Kidney epithelial cell (primary cell): ENCODE results near the gene CYB561D1. TPM values are rescaled to one million over a fixed set of nuclear protein-coding genes. Genes with fewer than 3 reads are reported as not detected.

Source experiments
- DNase-seq: peaks from one replicate; pipeline ENCODE4 v3.0.0-alpha.2; 2010; ENCODE audit warnings: low read depth
- H3K27me3 ChIP-seq: 2 replicates; pipeline ENCODE4 v1.6.0; 2011; ENCODE audit warnings: low read length; ENCODE audit not compliant: control insufficient read depth, insufficient read depth
- H3K36me3 ChIP-seq: 2 replicates; pipeline ENCODE4 v1.5.1; 2011; ENCODE audit warnings: low read length; ENCODE audit not compliant: control insufficient read depth, insufficient read depth
- H3K4me3 ChIP-seq: 2 replicates; pipeline ENCODE4 v1.5.1; 2011; ENCODE audit warnings: low read depth, mild to moderate bottlenecking, control low read depth, low read length
- total RNA-seq: library from RNA; depleted of rRNA; stranded (reverse); fragments of >200 nt; gene quantifications from 2 replicates; pipeline ENCODE4 v1.2.3, GENCODE V29; 2015
- TF ChIP-seq, protein P1 (sequence below): IDR thresholded peaks from 2 replicates; pipeline ENCODE4 v1.5.1; 2011; ENCODE audit warnings: mild to moderate bottlenecking, moderate library complexity, low read length, control low read depth, inconsistent platforms; ENCODE audit not compliant: insufficient read depth, poor library complexity, severe bottlenecking

Gene CYB561D1
- total RNA-seq, 1 donor from 2014 or later, result 13.0 TPM

DNA sequence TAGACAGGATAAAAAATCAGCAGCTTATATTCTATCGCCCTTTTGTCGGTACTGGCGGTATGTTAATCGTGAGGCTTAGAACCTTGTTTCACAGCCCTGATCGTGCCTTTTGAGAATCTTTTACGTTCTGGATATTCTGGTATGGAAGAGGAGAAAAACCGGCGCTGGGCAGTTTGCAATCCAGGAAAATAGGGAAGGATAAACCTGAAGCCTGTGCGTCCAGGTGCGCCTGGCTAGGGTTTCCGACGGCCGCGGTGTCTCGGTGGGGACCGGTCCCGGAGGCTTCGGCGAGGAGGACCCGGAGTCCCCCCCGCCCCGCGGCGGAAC is 27.8 kb upstream of the CYB561D1 start:
- Histone ChIP-seq H3K4me3 (peak overlapping the region; percentile 47), H3K27me3 (peaks cover 46% of the 10 kb centered on the region), H3K36me3 (no peaks in the 10 kb centered on the region)
- DNase-seq, result no peak
- TF ChIP-seq, protein P1, sequence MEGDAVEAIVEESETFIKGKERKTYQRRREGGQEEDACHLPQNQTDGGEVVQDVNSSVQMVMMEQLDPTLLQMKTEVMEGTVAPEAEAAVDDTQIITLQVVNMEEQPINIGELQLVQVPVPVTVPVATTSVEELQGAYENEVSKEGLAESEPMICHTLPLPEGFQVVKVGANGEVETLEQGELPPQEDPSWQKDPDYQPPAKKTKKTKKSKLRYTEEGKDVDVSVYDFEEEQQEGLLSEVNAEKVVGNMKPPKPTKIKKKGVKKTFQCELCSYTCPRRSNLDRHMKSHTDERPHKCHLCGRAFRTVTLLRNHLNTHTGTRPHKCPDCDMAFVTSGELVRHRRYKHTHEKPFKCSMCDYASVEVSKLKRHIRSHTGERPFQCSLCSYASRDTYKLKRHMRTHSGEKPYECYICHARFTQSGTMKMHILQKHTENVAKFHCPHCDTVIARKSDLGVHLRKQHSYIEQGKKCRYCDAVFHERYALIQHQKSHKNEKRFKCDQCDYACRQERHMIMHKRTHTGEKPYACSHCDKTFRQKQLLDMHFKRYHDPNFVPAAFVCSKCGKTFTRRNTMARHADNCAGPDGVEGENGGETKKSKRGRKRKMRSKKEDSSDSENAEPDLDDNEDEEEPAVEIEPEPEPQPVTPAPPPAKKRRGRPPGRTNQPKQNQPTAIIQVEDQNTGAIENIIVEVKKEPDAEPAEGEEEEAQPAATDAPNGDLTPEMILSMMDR, result no peak

DNA sequence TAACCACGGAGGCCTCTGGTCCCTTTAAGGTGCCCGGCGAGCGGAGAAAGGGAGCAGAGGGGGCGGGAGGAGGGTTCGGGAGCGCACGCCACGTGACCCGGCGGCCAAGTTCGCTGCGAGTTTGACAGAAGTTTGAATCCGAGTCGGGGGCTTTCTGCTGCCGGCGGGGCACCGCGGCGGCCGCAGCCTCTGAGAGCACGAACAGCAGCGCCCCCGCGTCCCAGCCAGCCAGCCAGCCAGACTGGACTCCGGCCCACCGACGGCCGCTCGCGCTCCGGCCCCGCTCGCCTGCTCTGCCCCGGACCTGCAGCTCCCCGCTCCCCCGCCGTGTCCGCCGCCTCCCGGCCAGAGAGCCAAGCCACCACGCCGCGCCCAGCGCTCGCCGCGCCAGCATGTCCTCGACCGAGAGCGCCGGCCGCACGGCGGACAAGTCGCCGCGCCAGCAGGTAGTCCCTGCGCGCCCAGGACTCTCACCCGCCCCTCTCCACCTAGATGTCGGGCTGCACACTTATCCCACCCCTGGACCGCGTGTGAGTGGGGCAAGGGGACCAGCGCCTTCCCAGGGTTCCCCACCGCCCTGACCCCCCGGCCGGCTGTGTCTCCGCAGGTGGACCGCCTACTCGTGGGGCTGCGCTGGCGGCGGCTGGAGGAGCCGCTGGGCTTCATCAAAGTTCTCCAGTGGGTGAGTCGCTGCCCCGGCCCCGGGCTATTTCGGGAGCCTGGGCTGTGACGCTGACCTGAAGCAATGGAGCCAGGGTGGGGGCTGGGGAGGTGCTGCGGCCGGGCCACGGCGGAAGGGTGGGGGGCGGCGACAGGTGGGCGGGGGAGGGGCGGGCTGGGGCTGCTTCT is 27.2 kb upstream of the CYB561D1 start, which contains the start of gene SYPL2:
Gene SYPL2 (plus strand): TSS at position 95 of the 849 bp plus-strand sequence. CDS start 298 bp downstream, at position 393.
- DNase-seq, result no peak
- H3K27me3 ChIP-seq, result peaks cover 46% of the 10 kb centered on the region
- H3K4me3 ChIP-seq, result peak within 1 kb of the TSS; percentile 47
- no peaks in the 10 kb centered on the region for H3K36me3 ChIP-seq
- TF ChIP-seq, protein P1, result no peak

DNA sequence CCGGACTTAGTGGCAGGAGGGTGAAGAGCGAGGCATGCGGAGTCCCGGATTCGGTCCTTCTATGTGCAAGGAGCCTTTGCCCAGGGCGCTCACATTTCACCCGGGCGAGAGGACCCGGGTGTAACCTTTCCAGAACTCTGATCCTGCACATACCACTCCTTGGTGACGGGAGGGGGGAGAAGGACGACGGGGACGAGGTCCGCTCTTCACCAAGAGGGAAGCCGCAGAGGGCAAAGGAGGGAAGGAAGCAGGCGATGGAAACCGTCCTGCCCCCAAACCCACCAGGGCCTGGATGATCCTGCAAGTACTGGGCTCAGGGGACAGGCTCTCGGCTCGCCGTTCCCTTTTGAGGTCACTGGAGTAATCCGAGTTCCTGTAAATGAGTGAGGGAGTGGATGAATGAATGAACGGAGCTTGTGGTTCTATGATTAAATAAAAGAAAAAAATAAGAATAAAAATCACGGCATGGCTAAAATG is 26.6 kb upstream of the CYB561D1 start:
- H3K4me3 ChIP-seq, result no peak overlapping the region
- TF ChIP-seq, protein P1, result no peak
- no peaks in the 10 kb centered on the region for H3K36me3 ChIP-seq
- H3K27me3 ChIP-seq, result peaks cover 46% of the 10 kb centered on the region
- DNase-seq, result no peak

DNA sequence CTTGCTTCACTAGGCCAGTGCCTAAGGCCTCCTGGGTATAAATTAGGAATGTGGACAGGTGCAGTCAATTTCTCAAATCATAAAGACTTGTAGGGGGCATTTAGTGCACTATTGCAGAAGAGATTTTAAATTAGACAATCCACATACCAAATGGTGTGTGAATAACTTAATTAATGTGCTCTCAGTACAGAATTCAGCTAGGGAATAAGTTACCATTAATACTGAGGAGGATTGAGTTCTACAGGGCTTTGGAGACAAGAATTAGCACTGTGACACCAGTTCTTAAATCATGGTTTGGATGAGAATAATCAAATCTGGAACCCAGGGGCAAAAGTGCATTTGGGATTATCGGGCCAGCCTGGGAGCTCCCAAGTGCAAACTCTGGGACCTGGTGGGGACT is 25.8 kb upstream of the CYB561D1 start:
- TF ChIP-seq, protein P1, result no peak
- no peak for DNase-seq
- Histone ChIP-seq H3K36me3 (no peaks in the 10 kb centered on the region), H3K4me3 (no peak overlapping the region), H3K27me3 (peaks cover 46% of the 10 kb centered on the region)

DNA sequence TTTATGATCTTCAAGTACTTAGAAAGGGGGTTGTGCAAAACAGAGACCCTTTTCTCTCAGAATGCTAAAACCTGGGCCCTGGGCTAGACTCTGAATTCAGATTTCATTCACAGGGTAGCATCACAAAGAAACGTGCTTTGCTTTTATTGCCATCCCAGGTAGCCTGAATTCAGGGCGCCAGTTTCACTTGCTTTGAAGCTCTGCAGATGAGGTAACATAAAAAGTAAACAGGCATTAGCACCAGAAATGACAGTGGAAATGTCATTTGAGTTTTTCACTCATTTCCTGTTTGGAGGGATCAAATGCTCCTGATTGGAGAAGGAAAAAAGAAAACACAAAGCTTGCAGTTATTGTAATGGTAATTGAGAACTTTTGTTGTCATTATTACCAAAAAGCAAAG is 25.0 kb upstream of the CYB561D1 start:
- no peak overlapping the region for H3K4me3 ChIP-seq
- no peak for DNase-seq
- peaks cover 48% of the 10 kb centered on the region for H3K27me3 ChIP-seq
- H3K36me3 ChIP-seq, result no peaks in the 10 kb centered on the region
- TF ChIP-seq, protein P1, result no peak

DNA sequence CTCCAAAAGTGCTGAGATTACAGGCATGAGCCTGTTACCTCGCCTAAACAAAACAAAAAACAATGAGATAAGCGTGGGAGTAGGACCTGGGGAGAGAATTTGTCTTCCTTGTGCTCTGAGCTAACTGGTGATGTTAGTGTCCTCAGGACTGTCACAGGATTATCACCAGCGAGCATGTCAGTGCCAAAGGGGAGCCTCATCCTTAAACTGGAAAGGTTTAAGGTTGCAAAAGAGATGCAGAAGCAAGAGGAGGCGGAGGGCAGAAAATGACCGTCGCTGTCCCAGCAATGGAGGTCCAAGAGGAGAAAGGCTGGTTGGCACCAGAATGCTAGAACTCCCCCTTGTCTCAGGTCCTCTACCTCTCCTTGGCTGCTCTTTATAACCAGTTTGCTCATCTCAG is 23.6 kb upstream of the CYB561D1 start:
- TF ChIP-seq, protein P1, result no peak
- peaks cover 45% of the 10 kb centered on the region for H3K27me3 ChIP-seq
- no peak for DNase-seq

More for the DNA sequence above, 23.6 kb upstream of the CYB561D1 start:
- Histone ChIP-seq H3K4me3 (no peak overlapping the region), H3K36me3 (no peaks in the 10 kb centered on the region)
